C4-2B (cell line): ENCODE results near the gene OSBPL1A.

Experiments
- H3K27ac ChIP-seq: fragments of 450-650 bp; 2 replicates; pipeline ENCODE4 v1.5.1; 2017
- CTCF ChIP-seq: fragments of 450-650 bp; conservative IDR thresholded peaks from 2 replicates; pipeline ENCODE4 v1.5.1; 2017; ENCODE audit warnings: mild to moderate bottlenecking
- ZFX ChIP-seq: fragments of 450-650 bp; IDR thresholded peaks from 2 replicates; pipeline ENCODE4 v1.6.1; 2017

Gene OSBPL1A

GRCh38 chr18:24342347-24342746 is 55.3 kb downstream of the OSBPL1A start:
- TF ChIP-seq ZFX (no peak), CTCF (no peak)
- H3K27ac ChIP-seq: no peak overlapping the region

GRCh38 chr18:24341361-24341760 is 56.3 kb downstream of the OSBPL1A start:
- TF ChIP-seq ZFX (no peak), CTCF (no peak)
- H3K27ac ChIP-seq: no peak overlapping the region

- TF ChIP-seq ZFX (no peak), CTCF (no peak)
Measured at GRCh38 chr18:24333084-24333483, 64.5 kb downstream of the OSBPL1A start.

GRCh38 chr18:24326211-24326610 is 71.4 kb downstream of the OSBPL1A start:
- TF ChIP-seq CTCF (no peak), ZFX (no peak)
- no peak overlapping the region for H3K27ac ChIP-seq

More at GRCh38 chr18:24333084-24333483, 64.5 kb downstream of the OSBPL1A start:
- no peak overlapping the region for H3K27ac ChIP-seq

- TF ChIP-seq ZFX (no peak), CTCF (no peak)
- H3K27ac ChIP-seq: no peak overlapping the region
Measured at GRCh38 chr18:24322584-24323136, 75.0 kb downstream of the OSBPL1A start.

- H3K27ac ChIP-seq: no peak overlapping the region
- TF ChIP-seq ZFX: no peak
- TF ChIP-seq CTCF: no peak
Measured at GRCh38 chr18:24321071-24321470, 76.6 kb downstream of the OSBPL1A start.

- TF ChIP-seq ZFX: no peak
- no peak for TF ChIP-seq CTCF
- no peak overlapping the region for H3K27ac ChIP-seq
Measured at GRCh38 chr18:24319757-24320156, 77.9 kb downstream of the OSBPL1A start.
